Measurements from ENCODE around the gene PLOD3.

The PLOD3 gene

GRCh38 chr7:101164071-101164840 lies 53.1 kb downstream of the PLOD3 start:
- no peak for DNase-seq

DNA sequence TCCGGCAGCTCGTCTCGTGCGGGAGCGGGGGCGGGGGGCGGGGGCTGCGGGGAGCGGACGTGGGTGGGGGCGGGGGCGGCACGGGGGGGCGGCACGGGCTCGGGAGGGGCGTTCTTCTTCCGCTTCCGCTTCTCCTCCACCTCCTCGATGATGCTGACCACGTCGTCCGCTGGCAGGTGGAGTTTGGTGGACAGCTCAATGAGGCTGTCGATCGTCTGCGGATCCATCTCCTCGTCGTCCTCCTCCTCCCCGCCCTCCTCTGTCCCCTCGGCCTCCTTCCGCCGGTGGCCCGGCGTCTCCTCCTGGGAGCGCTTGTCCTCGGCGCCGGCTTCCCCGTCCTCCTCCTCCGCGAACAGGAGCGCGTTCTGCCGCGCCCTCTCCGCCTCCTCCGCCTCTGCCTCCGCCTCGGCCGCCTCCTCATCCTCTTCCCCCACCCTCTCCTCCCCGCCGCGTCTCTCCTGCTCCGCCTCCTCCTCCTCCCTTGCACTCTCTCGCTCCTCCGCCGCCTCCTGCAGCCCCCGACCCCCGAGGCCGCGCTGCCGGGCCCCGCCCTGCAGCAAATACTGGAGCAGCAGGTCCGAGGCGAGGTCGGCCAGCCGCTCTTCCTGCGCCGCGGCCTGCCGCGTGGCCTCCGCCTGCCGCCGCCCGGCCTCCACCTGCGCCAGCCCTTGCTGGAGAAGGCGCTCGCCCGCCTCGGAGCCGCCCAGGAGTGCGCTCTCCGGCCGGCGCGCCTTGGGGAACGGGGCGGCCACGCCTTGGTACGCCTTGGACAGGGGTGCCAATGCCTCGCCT lies 53.9 kb downstream of the PLOD3 start:
- DNase-seq = no peak

- no peak for DNase-seq
Observed at GRCh38 chr7:101162551-101163278, 54.7 kb downstream of the PLOD3 start.

DNA sequence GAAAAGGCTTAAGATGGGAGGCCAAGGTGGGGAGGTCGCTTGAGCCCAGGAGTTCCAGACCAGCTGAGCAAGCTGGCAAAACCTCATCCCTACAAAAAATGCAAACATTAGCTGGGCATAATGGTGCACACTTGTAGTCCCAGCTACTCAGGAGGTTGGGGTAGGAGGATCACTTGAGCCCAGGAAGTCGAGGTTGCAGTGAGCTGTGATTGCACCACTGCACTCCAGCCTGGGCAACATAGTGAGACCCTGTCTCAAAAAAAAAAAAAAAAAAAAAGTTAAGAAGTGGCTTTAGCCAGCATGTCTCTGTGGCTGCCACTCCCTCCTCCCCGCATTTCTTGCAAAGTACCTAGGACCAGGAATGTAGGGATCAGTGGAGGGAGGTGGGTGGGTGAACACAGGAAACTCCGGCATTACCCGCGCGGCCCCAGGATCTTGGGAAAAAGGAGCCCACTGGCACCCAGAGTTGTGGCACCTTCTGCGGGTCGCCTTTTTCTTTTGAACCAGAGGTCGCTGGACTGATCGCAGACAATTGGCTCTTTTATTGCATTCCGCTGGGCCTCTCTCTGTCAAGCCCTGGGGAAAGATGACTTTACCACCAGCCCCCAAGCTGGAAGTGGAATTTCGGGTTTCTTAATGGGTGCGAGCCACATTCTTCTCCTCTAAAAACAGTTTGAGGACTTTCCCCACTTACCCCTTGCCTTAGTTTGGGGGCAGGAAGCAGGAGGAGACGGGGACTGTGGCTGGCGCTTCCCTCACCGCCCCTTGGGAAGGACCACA lies 55.5 kb downstream of the PLOD3 start:
- DNase-seq = no peak

GRCh38 chr7:101160910-101161309 lies 56.5 kb downstream of the PLOD3 start:
- DNase-seq = no peak

DNA sequence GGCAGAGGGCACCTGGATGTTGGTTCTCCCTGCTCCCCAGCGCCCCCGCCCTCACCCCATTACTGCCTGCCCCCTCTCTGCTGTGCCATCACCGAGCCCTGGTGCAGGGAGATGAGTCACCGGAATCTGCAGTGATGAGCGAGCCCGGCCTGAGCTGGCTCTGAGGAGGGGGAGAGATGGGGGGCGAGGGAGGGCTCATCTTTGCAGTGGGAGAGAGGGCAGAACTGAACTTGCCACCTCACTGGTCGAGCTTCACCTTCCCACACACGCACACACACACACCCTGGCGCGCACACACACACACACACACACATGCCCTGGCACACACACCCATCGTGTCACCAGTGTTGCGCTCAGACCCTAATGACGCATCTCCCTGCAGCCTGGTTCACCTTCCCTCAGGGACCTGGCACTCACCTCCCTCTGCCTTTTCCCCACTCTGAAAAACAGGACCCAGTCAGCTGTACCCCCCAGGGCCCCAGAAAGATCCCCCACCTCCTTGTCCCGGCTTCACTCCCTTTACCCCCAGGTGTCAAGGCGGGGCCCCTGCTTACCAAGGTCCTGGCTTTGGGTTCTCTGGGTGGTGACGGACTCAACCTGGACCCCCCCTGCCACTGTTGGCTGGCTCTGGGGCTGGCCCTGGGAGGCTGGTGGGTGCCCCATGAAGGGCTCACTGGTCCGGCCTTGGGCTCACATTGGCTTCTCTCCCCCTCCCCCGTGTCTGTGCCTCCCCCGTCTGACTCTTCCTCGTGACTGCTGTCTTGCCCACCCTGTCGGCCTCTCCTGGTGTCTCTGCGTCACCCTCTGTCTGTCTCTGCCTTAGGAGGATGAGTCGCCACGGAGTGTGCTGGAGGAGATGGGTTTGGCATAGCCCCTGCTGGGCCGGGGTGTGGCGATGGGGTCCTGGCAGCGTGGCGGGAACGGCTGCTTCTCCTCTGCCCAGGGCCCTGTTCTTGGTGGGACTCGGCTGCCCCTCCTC lies 57.4 kb downstream of the PLOD3 start:
- DNase-seq = no peak

- DNase-seq = no peak
Observed at GRCh38 chr7:101156866-101157589, 60.4 kb downstream of the PLOD3 start.

- no peak for DNase-seq
Observed at GRCh38 chr7:101156277-101156676, 61.1 kb downstream of the PLOD3 start.
